HepG2 (cell line): Measurements from ENCODE around the gene SLC35B2. TPM values are rescaled to one million over a fixed set of nuclear protein-coding genes. Genes with fewer than 3 reads are reported as not detected.

Experiments used
- ATAC-seq: fragments of 200-7000 bp; cut with Tn5 transposase; 3 replicates; pipeline ENCODE4 v1.9.1; 2020; ENCODE audit warnings: mild to moderate bottlenecking, moderate library complexity
- BruUV-seq: library from RNA; stranded (reverse); fragments of 400-500 nt; replicated peaks from 2 replicates; lab custom pipeline; 2021; lab: Mats Ljungman, UMichigan
- CTCF ChIA-PET: fragments of 300-600 bp; formaldehyde crosslinking; extraction: SDS; loops from one replicate; lab custom pipeline; 2021; ENCODE audit warnings: low total read pairs, inconsistent platforms, low intra/inter-chr PET ratio; lab: Yijun Ruan, JAX
- POLR2A ChIA-PET: fragments of 350-600 bp; sonication (Branson Sonifier 250); formaldehyde crosslinking; loops from one replicate; lab custom pipeline; 2020; ENCODE audit warnings: antibody characterized with exemption, inconsistent platforms; lab: Yijun Ruan, JAX
- DNase-seq: peaks from one replicate; pipeline ENCODE4 v3.0.0-alpha.2; 2015; ENCODE audit warnings: low spot score
- FAIRE-seq: peaks from 3 replicates; lab custom pipeline; 2011; peaks lifted over from hg19 to GRCh38; lab: Jason Lieb, UNC
- H2AFZ ChIP-seq: one replicate; pipeline ENCODE4 v1.6.1; 2011; ENCODE audit warnings: low read length, inconsistent platforms
- H3K27ac ChIP-seq: fragments of 300-600 bp; 3 replicates; pipeline ENCODE4 v1.8.0; 2011; ENCODE audit warnings: mixed run types, mild to moderate bottlenecking, mixed read lengths, low read length, inconsistent platforms; ENCODE audit not compliant: insufficient read depth; ENCODE audit errors: extremely low read length
- H3K27me3 ChIP-seq, 2 experiments: fragments of 200-600 bp in 1 of 2; 2 replicates in 1 of 2; 3 replicates in 1 of 2; pipeline versions ENCODE4 v1.6.0 to v1.8.0; 2011; ENCODE audit warnings: low read length in 2 of 2, mild to moderate bottlenecking in 2 of 2, moderate library complexity in 2 of 2, inconsistent platforms in 1 of 2; ENCODE audit not compliant: insufficient read depth in 2 of 2, control insufficient read depth in 1 of 2
- H3K36me3 ChIP-seq, 2 experiments: fragments of 200-600 bp in 1 of 2; replicated peaks in 1 of 2; 2 replicates in 1 of 2; 3 replicates in 1 of 2; pipeline versions ENCODE4 v1.5.1 to v1.8.0; 2011; ENCODE audit warnings: low read length in 2 of 2, inconsistent platforms in 1 of 2; ENCODE audit not compliant: insufficient read depth in 2 of 2, control insufficient read depth in 1 of 2
- H3K4me1 ChIP-seq: 2 replicates; pipeline ENCODE4 v1.5.1; 2012; ENCODE audit warnings: low read length, inconsistent platforms; ENCODE audit not compliant: insufficient read depth
- H3K4me2 ChIP-seq: 2 replicates; pipeline ENCODE4 v1.6.0; 2011; ENCODE audit warnings: low read depth, low read length, inconsistent platforms
- H3K4me3 ChIP-seq, 3 experiments: fragments of 200-600 bp in 1 of 3; sonication (generic), shearing (Covaris generic) in 1 of 3; replicated peaks in 1 of 3; 2 replicates each; pipeline ENCODE4 v1.5.1; 2011 to 2016; ENCODE audit warnings: low read length in 3 of 3, inconsistent platforms in 2 of 3, low read depth in 2 of 3, mild to moderate bottlenecking in 2 of 3, control low read depth in 1 of 3, mixed read lengths in 1 of 3; ENCODE audit not compliant: insufficient read depth in 1 of 3
- H3K79me2 ChIP-seq: one replicate; pipeline ENCODE4 v1.6.1; 2011; ENCODE audit warnings: low read length, inconsistent platforms; ENCODE audit not compliant: insufficient read depth
- H3K9ac ChIP-seq: 2 replicates; pipeline ENCODE4 v1.6.0; 2011; ENCODE audit warnings: mild to moderate bottlenecking, low read depth, low read length, inconsistent platforms; ENCODE audit not compliant: insufficient read depth
- H3K9me3 ChIP-seq: 2 replicates; pipeline ENCODE4 v1.5.1; 2012; ENCODE audit warnings: mild to moderate bottlenecking, low read length
- H4K20me1 ChIP-seq: 2 replicates; pipeline ENCODE4 v1.6.0; 2011; ENCODE audit warnings: inconsistent platforms, mild to moderate bottlenecking, low read length, moderate library complexity; ENCODE audit not compliant: insufficient read depth
- FOXK1 ChIP-seq: sonication (generic); formaldehyde crosslinking; IDR thresholded peaks from 2 replicates; pipeline ENCODE4 v1.4.0; 2020; ENCODE audit warnings: low read depth, missing genetic modification reagents, borderline replicate concordance
- HDAC2 ChIP-seq: sonication (generic); formaldehyde crosslinking; IDR thresholded peaks from 2 replicates; pipeline ENCODE4 v1.4.0; 2020; ENCODE audit warnings: missing genetic modification reagents
- HMG20A ChIP-seq: IDR thresholded peaks from 2 replicates; pipeline ENCODE4 v1.6.1; 2016; ENCODE audit warnings: borderline replicate concordance
- MIER2 ChIP-seq: IDR thresholded peaks from 2 replicates; pipeline ENCODE4 v1.6.1; 2016; ENCODE audit warnings: missing biosample characterization, missing genetic modification reagents
- MYC ChIP-seq: sonication (generic); formaldehyde crosslinking; IDR thresholded peaks from 2 replicates; pipeline ENCODE4 v1.9.0; 2021; ENCODE audit warnings: missing genetic modification reagents, borderline replicate concordance
- MYNN ChIP-seq: sonication (generic); formaldehyde crosslinking; IDR thresholded peaks from 2 replicates; pipeline ENCODE4 v1.4.0; 2020; ENCODE audit warnings: mild to moderate bottlenecking, low read depth, missing genetic modification reagents
- NFYB ChIP-seq: sonication (generic); formaldehyde crosslinking; IDR thresholded peaks from 2 replicates; pipeline ENCODE4 v1.4.0; 2020; ENCODE audit warnings: missing genetic modification reagents
- SP1 ChIP-seq, 2 experiments: fragments of 450-650 bp in 1 of 2; sonication (generic) in 1 of 2; formaldehyde crosslinking in 1 of 2; IDR thresholded peaks; 2 replicates each; pipeline versions ENCODE4 v1.4.0 to v1.6.1; 2016 to 2020; ENCODE audit warnings: missing genetic modification reagents in 1 of 2
- ZFP36 ChIP-seq: fragments of 150-350 bp; IDR thresholded peaks from 2 replicates; pipeline ENCODE4 v1.6.1; 2018; ENCODE audit warnings: borderline replicate concordance, low read length, low read depth; ENCODE audit not compliant: partially characterized antibody
- ZIK1 ChIP-seq: sonication (generic); formaldehyde crosslinking; IDR thresholded peaks from 2 replicates; pipeline ENCODE4 v1.5.0; 2020; ENCODE audit warnings: mild to moderate bottlenecking, low read depth, missing genetic modification reagents, borderline replicate concordance
- ZNF614 ChIP-seq: IDR thresholded peaks from 2 replicates; pipeline ENCODE4 v1.6.1; 2018; ENCODE audit warnings: missing biosample characterization, missing genetic modification reagents, inconsistent platforms, borderline replicate concordance
- ZNF652 ChIP-seq: IDR thresholded peaks from 2 replicates; pipeline ENCODE4 v1.6.1; 2016; ENCODE audit warnings: low read depth, borderline replicate concordance
- WGBS: methylation state at CpG from one replicate; pipeline ENCODE4 v1.1.6; 2017; ENCODE audit warnings: low lambda C conversion rate; 5-methylcytosine and 5-hydroxymethylcytosine counted together
- in situ Hi-C: cut with HindIII; loops from 2 replicates; pipeline ENCODE4 v1.10.0; 2017; ENCODE audit warnings: low pct_unique_long_range_greater_than_20kb; ENCODE audit not compliant: extremely low pct_ligation_motif_present
- intact Hi-C: fragments of 100-400 bp; cut with micrococcal nuclease; formaldehyde crosslinking; loops from one replicate; pipeline ENCODE4 v1.10.0; 2022; ENCODE audit not compliant: unreplicated experiment
- polyA plus RNA-seq, 8 experiments: library from polyadenylated mRNA; depleted of rRNA in 3 of 8; stranded (reverse) in 7 of 8; unstranded in 1 of 8; fragments of >200 nt; fragmentation: Illumina TruSeq in 4 of 8; extraction: Trizol in 4 of 8; gene quantifications; 2 replicates each; pipeline versions ENCODE4 v1.2.1 to v1.2.3, GENCODE V29; 2011 to 2016; ENCODE audit warnings: low read depth in 4 of 8, missing spikeins in 1 of 8, mixed read lengths in 1 of 8; ENCODE audit not compliant: insufficient read depth in 1 of 8
- total RNA-seq, 5 experiments: library from RNA; depleted of rRNA; stranded (reverse); fragments of >200 nt; fragmentation: Illumina TruSeq; extraction: Trizol; gene quantifications; 2 replicates each; pipeline ENCODE4 v1.2.3, GENCODE V29; 2016; ENCODE audit warnings: low read depth in 1 of 5
- TF ChIP-seq, protein P1 (sequence below): sonication (generic); formaldehyde crosslinking; IDR thresholded peaks from 2 replicates; pipeline ENCODE4 v1.4.0; 2020; ENCODE audit warnings: missing genetic modification reagents, mild to moderate bottlenecking, borderline replicate concordance
- TF ChIP-seq, protein P2 (sequence below): sonication (generic); formaldehyde crosslinking; IDR thresholded peaks from 2 replicates; pipeline ENCODE4 v1.4.0; 2020; ENCODE audit warnings: mild to moderate bottlenecking, missing genetic modification reagents
- TF ChIP-seq, protein P3 (sequence below): sonication (generic); formaldehyde crosslinking; IDR thresholded peaks from 2 replicates; pipeline ENCODE4 v1.5.0; 2020; ENCODE audit warnings: missing genetic modification reagents
- TF ChIP-seq, protein P4 (sequence below): sonication (generic); formaldehyde crosslinking; IDR thresholded peaks from 2 replicates; pipeline ENCODE4 v1.4.0; 2020; ENCODE audit warnings: mild to moderate bottlenecking, missing genetic modification reagents

SLC35B2 gene
- total and polyA plus RNA-seq, 2 of the 13 experiments (the other 11 are each of a cell fraction or from before 2014, with no cell fraction given) = 61.1 to 148 TPM

DNA sequence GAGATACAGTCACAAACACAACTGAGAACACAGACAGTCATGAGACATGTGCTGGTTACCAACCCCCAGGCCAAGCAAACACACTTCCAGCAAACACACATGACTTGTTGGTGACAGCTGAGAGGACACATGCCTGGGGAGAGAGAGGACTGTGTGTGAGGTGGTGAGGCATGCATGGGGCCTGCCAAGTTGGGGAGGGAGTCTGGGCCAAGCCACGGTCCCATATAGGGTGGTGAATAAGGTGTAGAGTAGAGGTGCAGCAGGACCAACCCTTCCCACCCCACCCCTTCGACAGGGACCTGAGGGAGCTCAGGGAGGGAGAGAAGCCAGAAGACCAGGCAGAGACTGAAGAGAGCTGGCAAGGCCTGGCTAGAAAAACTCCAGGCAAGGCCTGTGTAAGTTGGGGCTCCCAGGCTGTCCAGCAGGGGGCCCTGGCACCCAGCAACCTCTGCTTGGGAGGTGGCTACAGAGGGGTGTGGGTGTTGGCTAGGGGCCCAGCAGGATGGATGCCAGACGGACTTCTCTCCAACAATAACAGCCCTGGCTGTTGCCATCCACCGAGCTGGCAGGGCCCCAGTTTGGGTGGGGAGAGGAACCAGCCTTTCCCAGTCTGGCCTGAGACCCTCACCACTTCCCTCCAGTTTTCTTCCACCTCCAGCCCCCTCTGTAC is 35.9 kb downstream of the SLC35B2 start:
- Histone ChIP-seq H2AFZ (no peak overlapping the region), H3K4me3 (peak overlapping the region in 1 of 3 experiments; percentile 36; a peak in 1 of 6 replicates), H3K27me3 (peaks cover 1 to 9% of the 10 kb centered on the region in 2 experiments; a peak in 3 of 5 replicates), H3K9ac (peak overlapping the region; percentile 52), H4K20me1 (no peaks in the 10 kb centered on the region), H3K79me2 (peaks cover 17% of the 10 kb centered on the region), H3K4me2 (peak overlapping the region; percentile 66), H3K27ac (no peak overlapping the region), H3K4me1 (peaks cover 87% of the 10 kb centered on the region), H3K9me3 (no peaks in the 10 kb centered on the region), H3K36me3 (no peaks in the 10 kb centered on the region)
- DNase-seq = peak; percentile 85
- ChIA-PET POLR2A (interaction anchor here (0.6 to 4.4 kb wide), 7 partner anchors 9 to 98 kb away, joined by 3 to 61 read pairs (median 4); partner anchors contain the start of genes AARS2, HSP90AB1 and SLC35B2), CTCF (interaction anchor here (0.6 to 3.2 kb wide), 4 partner anchors 13 to 36 kb away, joined by 3 to 18 read pairs (median 4); no protein-coding TSS in a partner anchor)
- peak; percentile 70 for ATAC-seq
- peak; percentile 86 for FAIRE-seq
- WGBS = 0% methylated on average over 4 of the region's 4 CpGs
- in situ Hi-C loops = loop anchor here (5.0 kb wide), 1 partner anchor 49 kb away; no protein-coding TSS in a partner anchor
- intact Hi-C loops = loop anchor here (1.0 kb wide), 2 partner anchors 13 to 49 kb away; no protein-coding TSS in a partner anchor
- no TSS peak for BruUV-seq
- no peak for TF ChIP-seq ZNF652 (CRISPR knock-in tag)
- 0 out of 2 replicates have a peak, but pooled peaks have one; percentile 60 for TF ChIP-seq MYNN (CRISPR knock-in tag)
- TF ChIP-seq FOXK1 (CRISPR knock-in tag) = peak; percentile 19; the same call in 1 of the 2 replicates
- TF ChIP-seq HMG20A (CRISPR knock-in tag) = no peak; the same call in 1 of the 2 replicates
- TF ChIP-seq ZFP36 = no peak
- no peak for TF ChIP-seq MIER2
- TF ChIP-seq HDAC2 (CRISPR knock-in tag) = peak; percentile 62; the same call in 1 of the 2 replicates
- peak; percentile 27; the same call in 1 of the 2 replicates for TF ChIP-seq MYC
- TF ChIP-seq, protein P1, sequence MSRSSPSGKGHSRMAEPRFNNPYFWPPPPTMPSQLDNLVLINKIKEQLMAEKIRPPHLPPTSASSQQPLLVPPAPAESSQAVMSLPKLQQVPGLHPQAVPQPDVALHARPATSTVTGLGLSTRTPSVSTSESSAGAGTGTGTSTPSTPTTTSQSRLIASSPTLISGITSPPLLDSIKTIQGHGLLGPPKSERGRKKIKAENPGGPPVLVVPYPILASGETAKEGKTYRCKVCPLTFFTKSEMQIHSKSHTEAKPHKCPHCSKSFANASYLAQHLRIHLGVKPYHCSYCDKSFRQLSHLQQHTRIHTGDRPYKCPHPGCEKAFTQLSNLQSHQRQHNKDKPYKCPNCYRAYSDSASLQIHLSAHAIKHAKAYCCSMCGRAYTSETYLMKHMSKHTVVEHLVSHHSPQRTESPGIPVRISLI (CRISPR knock-in tag) = no peak
- no peak for TF ChIP-seq NFYB (CRISPR knock-in tag)
- TF ChIP-seq, protein P2, sequence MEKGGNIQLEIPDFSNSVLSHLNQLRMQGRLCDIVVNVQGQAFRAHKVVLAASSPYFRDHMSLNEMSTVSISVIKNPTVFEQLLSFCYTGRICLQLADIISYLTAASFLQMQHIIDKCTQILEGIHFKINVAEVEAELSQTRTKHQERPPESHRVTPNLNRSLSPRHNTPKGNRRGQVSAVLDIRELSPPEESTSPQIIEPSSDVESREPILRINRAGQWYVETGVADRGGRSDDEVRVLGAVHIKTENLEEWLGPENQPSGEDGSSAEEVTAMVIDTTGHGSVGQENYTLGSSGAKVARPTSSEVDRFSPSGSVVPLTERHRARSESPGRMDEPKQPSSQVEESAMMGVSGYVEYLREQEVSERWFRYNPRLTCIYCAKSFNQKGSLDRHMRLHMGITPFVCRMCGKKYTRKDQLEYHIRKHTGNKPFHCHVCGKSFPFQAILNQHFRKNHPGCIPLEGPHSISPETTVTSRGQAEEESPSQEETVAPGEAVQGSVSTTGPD (CRISPR knock-in tag) = peak; percentile 18; the same call in 1 of the 2 replicates
- TF ChIP-seq, protein P3, sequence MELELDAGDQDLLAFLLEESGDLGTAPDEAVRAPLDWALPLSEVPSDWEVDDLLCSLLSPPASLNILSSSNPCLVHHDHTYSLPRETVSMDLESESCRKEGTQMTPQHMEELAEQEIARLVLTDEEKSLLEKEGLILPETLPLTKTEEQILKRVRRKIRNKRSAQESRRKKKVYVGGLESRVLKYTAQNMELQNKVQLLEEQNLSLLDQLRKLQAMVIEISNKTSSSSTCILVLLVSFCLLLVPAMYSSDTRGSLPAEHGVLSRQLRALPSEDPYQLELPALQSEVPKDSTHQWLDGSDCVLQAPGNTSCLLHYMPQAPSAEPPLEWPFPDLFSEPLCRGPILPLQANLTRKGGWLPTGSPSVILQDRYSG = no peak
- TF ChIP-seq ZIK1 = no peak
- TF ChIP-seq ZNF614 = 0 out of 2 replicates have a peak, but pooled peaks have one; percentile 40
- TF ChIP-seq, protein P4, sequence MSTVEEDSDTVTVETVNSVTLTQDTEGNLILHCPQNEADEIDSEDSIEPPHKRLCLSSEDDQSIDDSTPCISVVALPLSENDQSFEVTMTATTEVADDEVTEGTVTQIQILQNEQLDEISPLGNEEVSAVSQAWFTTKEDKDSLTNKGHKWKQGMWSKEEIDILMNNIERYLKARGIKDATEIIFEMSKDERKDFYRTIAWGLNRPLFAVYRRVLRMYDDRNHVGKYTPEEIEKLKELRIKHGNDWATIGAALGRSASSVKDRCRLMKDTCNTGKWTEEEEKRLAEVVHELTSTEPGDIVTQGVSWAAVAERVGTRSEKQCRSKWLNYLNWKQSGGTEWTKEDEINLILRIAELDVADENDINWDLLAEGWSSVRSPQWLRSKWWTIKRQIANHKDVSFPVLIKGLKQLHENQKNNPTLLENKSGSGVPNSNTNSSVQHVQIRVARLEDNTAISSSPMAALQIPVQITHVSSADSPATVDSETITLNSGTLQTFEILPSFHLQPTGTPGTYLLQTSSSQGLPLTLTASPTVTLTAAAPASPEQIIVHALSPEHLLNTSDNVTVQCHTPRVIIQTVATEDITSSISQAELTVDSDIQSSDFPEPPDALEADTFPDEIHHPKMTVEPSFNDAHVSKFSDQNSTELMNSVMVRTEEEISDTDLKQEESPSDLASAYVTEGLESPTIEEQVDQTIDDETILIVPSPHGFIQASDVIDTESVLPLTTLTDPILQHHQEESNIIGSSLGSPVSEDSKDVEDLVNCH (CRISPR knock-in tag) = 0 out of 2 replicates have a peak, but pooled peaks have one; percentile 15
- no peak for TF ChIP-seq SP1 (IDR thresholded peaks at IDR 0.05)
- 0 out of 2 replicates have a peak, but pooled peaks have one; percentile 11 for TF ChIP-seq SP1 (CRISPR knock-in tag; IDR thresholded peaks at IDR 0.05)
